D721Med (cell line): Measurements from ENCODE around the gene LPAR1.

Experiments
- DNase-seq: peaks from one replicate; pipeline ENCODE4 v3.0.0; 2011; ENCODE audit warnings: low spot score; ENCODE audit not compliant: insufficient read length
- FAIRE-seq: peaks from 2 replicates; lab custom pipeline; 2011; peaks lifted over from hg19 to GRCh38; lab: Jason Lieb, UNC
- TF ChIP-seq, protein P1 (sequence below): IDR thresholded peaks from 2 replicates; pipeline ENCODE4 v1.5.1; 2012; ENCODE audit warnings: mild to moderate bottlenecking, control low read depth; ENCODE audit not compliant: insufficient read depth; ENCODE audit errors: missing control alignments

LPAR1 gene

DNA sequence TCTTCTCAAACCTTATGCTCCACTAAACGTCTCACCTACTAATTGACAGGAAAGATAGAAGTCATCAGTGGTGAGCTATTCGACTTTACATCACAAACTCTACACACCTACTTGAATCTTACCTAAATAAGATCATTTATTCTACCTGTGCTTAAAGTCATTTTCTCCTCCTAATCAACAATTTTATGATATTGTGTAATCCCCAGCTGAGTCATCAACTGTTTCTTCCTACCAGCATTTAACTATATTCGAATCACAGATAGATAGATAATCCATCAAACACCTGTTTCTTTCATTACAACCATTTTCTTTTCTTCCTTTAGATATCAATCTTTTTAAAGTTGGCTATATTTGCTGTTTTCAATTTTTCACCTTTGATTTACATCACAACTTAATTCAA is 181.5 kb downstream of the LPAR1 start:
- FAIRE-seq (no peak), DNase-seq (no peak)
- TF ChIP-seq, protein P1, sequence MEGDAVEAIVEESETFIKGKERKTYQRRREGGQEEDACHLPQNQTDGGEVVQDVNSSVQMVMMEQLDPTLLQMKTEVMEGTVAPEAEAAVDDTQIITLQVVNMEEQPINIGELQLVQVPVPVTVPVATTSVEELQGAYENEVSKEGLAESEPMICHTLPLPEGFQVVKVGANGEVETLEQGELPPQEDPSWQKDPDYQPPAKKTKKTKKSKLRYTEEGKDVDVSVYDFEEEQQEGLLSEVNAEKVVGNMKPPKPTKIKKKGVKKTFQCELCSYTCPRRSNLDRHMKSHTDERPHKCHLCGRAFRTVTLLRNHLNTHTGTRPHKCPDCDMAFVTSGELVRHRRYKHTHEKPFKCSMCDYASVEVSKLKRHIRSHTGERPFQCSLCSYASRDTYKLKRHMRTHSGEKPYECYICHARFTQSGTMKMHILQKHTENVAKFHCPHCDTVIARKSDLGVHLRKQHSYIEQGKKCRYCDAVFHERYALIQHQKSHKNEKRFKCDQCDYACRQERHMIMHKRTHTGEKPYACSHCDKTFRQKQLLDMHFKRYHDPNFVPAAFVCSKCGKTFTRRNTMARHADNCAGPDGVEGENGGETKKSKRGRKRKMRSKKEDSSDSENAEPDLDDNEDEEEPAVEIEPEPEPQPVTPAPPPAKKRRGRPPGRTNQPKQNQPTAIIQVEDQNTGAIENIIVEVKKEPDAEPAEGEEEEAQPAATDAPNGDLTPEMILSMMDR, result no peak

DNA sequence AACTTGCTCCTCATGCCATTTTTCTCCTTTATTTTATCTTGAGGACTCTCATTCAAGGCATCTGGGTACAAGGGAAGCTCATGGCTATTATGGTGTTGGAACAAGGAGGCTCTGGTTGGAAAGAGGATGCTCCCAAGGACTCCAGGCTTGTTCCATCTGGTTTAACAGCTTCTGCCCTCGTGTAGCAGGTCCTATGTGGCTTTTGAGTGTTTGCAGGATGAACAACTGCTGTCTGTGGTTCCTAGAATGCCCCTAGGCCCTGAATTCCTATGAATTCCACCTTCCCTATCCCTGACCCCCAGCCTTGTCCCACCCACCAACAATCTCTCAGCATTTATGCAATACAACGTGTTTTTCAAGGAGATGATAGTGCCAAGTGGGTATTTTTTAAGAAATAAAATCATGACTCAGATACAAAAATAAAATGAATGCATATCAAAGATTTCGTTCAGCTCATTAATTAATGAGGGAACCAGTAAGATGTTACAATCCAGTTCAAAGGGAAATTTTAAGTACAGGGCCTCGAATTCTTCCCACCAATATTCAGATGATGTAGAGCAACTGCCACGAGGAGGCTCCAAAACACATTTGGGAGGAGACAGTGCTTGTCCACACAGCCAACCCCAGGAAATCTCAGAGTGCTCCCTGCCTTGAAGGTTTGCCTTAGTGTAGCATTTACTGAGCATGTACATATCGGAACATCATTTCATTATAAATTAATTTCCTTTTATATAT is 187.7 kb downstream of the LPAR1 start:
- no peak for FAIRE-seq
- DNase-seq, result no peak

DNA sequence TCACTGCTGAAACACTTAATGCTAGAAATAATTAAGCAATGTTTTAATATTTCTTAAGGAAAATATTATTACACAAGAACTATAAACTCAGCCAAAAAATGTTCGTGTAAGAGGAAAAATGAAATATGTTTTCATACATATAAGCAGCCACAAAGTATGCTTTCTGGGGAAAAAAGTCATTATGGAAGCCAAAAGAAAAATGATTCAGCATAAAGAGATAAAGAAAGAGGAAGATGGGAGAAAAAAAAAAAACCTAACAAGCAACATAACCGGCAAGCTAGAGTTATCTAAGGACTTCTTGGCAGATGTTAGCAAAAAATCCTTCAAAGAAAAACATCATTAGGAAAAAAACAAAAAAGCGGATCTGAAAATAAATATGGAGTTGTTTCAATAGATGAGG is 190.6 kb downstream of the LPAR1 start:
- no peak for DNase-seq
- no peak for FAIRE-seq
- TF ChIP-seq, protein P1, result no peak

More for the DNA sequence above, 187.7 kb downstream of the LPAR1 start:
- TF ChIP-seq, protein P1, result no peak

DNA sequence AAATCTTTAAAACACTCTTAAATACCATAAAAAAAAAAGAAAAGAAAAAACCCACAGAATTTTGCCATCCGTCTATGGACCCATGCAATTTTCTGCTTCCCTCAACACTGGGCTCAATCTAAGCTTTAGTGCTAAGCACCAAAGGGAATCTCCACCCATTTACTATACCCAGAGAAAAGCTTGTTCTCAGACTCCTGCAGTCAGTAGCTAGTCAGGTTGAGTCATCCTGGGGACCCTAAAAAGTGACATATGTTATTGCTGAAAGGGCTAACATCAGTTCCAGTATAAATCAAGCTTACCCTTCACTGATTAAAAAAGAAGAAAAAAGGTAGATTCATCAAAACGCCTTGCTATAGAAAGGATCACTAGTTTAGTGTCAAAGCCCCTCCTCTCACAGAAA is 192.1 kb downstream of the LPAR1 start:
- TF ChIP-seq, protein P1, result no peak
- DNase-seq, result no peak
- no peak for FAIRE-seq

DNA sequence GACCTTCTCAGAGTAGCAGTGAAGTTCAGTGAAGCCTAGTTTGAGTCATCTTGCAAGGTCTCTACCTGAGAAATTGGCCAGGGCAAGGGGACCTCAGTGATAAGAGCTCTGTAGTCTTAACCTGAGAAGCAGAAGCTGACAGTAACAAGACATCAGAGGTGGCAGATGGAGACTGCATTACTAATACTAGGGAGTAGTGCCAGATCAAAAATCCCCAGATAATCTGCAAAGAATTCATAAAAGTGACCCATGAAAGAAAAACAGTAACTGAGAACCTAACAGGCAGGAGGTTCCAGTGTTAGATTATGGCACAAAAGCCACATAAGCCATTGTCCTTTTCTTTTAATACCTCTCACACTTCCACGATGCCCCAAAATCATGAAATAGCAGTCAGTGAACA is 194.1 kb downstream of the LPAR1 start:
- TF ChIP-seq, protein P1, result no peak
- no peak for FAIRE-seq
- DNase-seq, result no peak

DNA sequence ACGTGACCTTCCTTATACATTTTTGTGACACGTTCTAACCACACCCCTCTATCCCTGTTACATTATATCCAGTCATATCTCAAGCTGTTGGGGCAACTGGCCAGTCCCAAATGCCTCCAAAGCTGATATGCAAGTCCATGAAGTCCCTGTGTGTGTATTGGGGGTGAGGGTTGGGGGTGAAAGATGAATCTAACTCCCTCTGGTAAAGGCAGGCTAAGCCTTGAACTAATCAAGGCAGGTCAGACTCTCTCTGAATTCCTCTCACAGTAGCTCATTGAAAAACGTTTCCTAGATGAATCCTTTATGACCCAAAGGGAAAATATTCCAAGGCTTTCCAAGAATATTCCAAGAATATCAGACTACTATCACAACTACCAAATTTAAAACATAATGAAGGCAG is 195.3 kb downstream of the LPAR1 start:
- no peak for DNase-seq
- TF ChIP-seq, protein P1, result no peak
- FAIRE-seq, result no peak

DNA sequence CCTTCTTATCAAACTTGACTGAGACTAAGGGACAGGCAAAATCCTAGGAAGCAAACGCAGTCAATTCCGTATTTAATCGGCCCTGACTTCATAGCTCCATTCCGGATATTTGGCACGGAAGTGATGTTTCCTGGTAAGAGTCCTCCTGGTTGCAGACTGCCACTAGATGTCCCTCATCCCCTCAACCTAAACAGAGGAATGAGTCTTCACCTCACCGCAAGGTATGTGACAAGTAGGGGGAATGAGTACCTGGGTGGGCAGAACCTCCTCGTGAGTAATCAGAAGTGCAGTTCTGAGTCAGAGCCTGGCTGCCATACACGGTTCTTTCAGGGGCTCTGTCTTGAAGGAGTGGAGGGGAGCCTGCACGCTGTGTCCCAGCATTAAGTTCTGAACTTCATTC is 196.1 kb downstream of the LPAR1 start:
- TF ChIP-seq, protein P1, result no peak
- DNase-seq, result no peak
- no peak for FAIRE-seq
